Activated CD4-positive, alpha-beta T cell treated with anti-CD3 and anti-CD28 coated beads for 36 hours (primary cell): ENCODE results near the gene HOXA4. TPM values are rescaled to one million over a fixed set of nuclear protein-coding genes. Genes with fewer than 3 reads are reported as not detected.
A peak's percentile ranks its signal among the peaks of the same experiment; 100 is the strongest.

Experiments
- ATAC-seq: fragments of 200-7000 bp; cut with Tn5 transposase; one replicate; pipeline ENCODE4 v1.10.0; 2021; ENCODE audit warnings: mild to moderate bottlenecking, moderate library complexity
- CTCF ChIA-PET: fragments of 350-600 bp; sonication (Branson Sonifier 250); formaldehyde crosslinking; loops from one replicate; lab custom pipeline; 2021; ENCODE audit warnings: antibody characterized with exemption; lab: Charles Lee
- POLR2A ChIA-PET: fragments of 350-600 bp; sonication (Branson Sonifier 250); formaldehyde crosslinking; loops from one replicate; lab custom pipeline; 2021; ENCODE audit warnings: antibody characterized with exemption, inconsistent platforms; lab: Charles Lee
- DNase-seq: peaks from one replicate; pipeline ENCODE4 v3.0.0-alpha.2; 2020
- H3K27ac Mint-ChIP-seq: one replicate; pipeline ENCODE4 v1.8.0; 2021; ENCODE audit warnings: mixed read lengths
- H3K27me3 Mint-ChIP-seq: one replicate; pipeline ENCODE4 v1.8.0; 2021; ENCODE audit warnings: mixed read lengths
- H3K36me3 Mint-ChIP-seq: one replicate; pipeline ENCODE4 v1.8.0; 2021; ENCODE audit warnings: low read depth, mixed read lengths
- H3K4me1 Mint-ChIP-seq: one replicate; pipeline ENCODE4 v1.8.0; 2021; ENCODE audit warnings: mixed read lengths
- H3K4me3 Mint-ChIP-seq: one replicate; pipeline ENCODE4 v1.8.0; 2021; ENCODE audit warnings: mild to moderate bottlenecking, moderate library complexity, mixed read lengths
- H3K9me3 Mint-ChIP-seq: one replicate; pipeline ENCODE4 v1.8.0; 2021; ENCODE audit warnings: low read depth, mixed read lengths
- intact Hi-C, 2 experiments: fragments of 100-400 bp; cut with DNase I in 1 of 2; cut with micrococcal nuclease in 1 of 2; formaldehyde crosslinking; loops; one replicate each; pipeline versions ENCODE4 v1.14.2 to v1.15.1; 2022 to 2024; cut with DNase I, micrococcal nuclease
- total RNA-seq, 2 experiments: library from RNA; stranded (reverse); gene quantifications; one replicate each; pipeline ENCODE4 v1.2.3, GENCODE V29; 2021

HOXA4 gene
- total RNA-seq, 2 experiments from 2014 or later: 0.25 TPM; not detected in 1

DNA sequence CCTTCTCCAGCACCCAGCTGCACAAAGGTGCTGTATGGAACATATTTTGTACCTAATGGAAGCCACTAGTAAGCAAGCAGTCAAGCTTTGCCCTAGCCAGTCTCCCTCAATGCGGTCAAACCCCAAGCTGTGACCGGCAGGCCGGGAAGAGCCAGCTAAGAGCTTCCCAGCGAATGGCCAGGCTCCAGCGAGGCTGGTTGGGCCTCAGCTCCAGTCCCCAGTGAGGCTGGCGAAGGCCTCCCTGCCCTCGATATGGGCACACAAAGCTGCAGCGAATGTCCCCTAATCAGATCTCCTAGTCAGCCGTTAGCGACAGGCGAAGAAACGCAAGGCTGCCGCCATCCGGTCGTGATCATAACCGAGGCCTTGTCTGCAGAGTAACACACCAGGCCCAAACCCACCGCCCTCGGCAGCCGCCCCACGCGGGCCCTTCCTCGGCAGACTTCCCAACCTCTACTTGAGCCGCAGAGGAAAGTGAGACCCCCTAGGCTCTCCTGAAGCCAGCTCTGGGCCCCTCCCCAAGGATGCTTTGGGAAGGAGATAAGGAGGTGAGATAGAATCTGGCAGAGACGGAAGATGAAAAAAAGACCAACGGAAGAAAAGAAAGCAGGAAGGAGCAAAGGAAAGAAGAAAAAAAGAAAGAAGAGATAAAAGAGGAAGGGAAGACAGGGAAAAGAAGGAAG lies 37.8 kb upstream of the HOXA4 start:
- H3K9me3 Mint-ChIP-seq: no peaks in the 10 kb centered on the region
- no peak overlapping the region for H3K27ac Mint-ChIP-seq
- ChIA-PET CTCF (interaction anchor here (1.6 to 1.8 kb wide), 2 partner anchors 9 to 11 kb away, joined by 6 to 12 read pairs; no protein-coding TSS in a partner anchor), POLR2A (no interaction called here)
- peak; percentile 45 for ATAC-seq
- DNase-seq: peak; percentile 71
- intact Hi-C loops: loop anchor here (1.0 to 5.0 kb wide), 6 partner anchors 14 to 1311 kb away; partner anchors contain the start of genes HOXA11 (in 1 of the 2) and HOXA13 (in 1 of the 2)
- H3K4me1 Mint-ChIP-seq: peaks cover 32% of the 10 kb centered on the region
- H3K27me3 Mint-ChIP-seq: peaks cover 73% of the 10 kb centered on the region
- H3K4me3 Mint-ChIP-seq: no peak overlapping the region
- no peaks in the 10 kb centered on the region for H3K36me3 Mint-ChIP-seq

GRCh38 chr7:27167916-27168264 lies 37.3 kb upstream of the HOXA4 start:
- POLR2A ChIA-PET: no interaction called here
- DNase-seq: peak; percentile 4
- Mint-ChIP-seq H3K4me3 (no peak overlapping the region), H3K36me3 (no peaks in the 10 kb centered on the region), H3K4me1 (peaks cover 32% of the 10 kb centered on the region), H3K9me3 (no peaks in the 10 kb centered on the region), H3K27me3 (peaks cover 75% of the 10 kb centered on the region), H3K27ac (no peak overlapping the region)
- no peak for ATAC-seq
- CTCF ChIA-PET: interaction anchor here (1.0 to 1.8 kb wide), 3 partner anchors 9 to 55 kb away, joined by 3 to 12 read pairs (median 6); no protein-coding TSS in a partner anchor
- intact Hi-C loops: loop anchor here (1.0 to 5.0 kb wide), 7 partner anchors 13 to 1311 kb away; partner anchors contain the start of genes HOXA11 (in 1 of the 2) and HOXA13 (in 1 of the 2)

DNA sequence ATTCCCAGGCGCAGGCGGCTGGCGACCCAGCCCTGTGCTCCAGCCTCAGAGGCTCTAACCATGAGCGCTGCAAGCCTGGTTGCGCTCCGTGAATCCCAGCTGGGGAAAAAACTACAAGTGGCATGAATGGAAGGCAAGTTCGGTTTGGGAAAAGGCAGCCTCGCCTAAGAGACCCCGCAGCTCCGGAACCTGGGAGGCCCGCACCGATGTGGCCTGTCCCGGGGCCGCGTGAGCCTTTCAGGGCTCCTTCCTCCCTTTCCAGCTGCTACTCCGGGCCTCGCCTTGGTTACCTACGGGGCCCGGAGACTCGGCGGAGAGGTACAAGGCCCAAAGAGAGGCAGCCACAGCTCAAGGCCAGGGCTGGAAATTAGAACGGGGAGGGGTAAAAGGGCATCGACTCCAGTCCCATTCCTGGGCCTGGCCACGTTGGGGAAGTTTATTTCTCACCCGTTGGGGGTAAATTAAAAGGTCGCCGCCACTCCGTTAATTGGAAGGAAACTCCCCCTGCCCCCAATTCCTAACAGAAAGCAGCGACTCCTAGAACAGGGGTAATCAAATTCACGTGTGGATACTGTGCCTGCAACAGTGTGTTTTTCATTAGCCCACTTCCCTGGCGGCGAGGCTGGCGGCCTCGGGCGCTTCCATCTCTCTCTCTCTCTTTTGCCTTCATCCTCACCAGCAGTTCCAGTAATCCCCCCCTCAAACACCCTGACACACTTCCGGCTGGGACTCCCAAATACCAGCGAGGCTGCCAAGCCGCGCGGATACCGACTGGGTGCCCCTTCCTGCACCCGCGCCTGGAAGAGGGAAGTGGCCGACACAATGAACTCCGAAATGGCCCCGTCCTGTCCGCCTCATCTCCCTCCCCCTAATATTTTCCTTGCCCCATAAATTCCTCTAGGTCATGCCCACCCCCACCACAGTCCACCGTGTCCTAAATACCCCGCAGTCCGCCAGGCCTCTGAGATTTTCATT lies 36.3 kb upstream of the HOXA4 start:
- DNase-seq (peak; percentile 19), ATAC-seq (no peak)
- Mint-ChIP-seq H3K36me3 (no peaks in the 10 kb centered on the region), H3K27ac (no peak overlapping the region), H3K9me3 (no peaks in the 10 kb centered on the region), H3K4me3 (no peak overlapping the region), H3K4me1 (peaks cover 26% of the 10 kb centered on the region), H3K27me3 (peaks cover 78% of the 10 kb centered on the region)
- ChIA-PET POLR2A (no interaction called here), CTCF (interaction anchor here (0.8 to 1.7 kb wide), 6 partner anchors 12 to 480 kb away, joined by 3 to 10 read pairs (median 4); no protein-coding TSS in a partner anchor)
- intact Hi-C loops: loop anchor here (1.0 to 5.0 kb wide), 4 partner anchors 17 to 1310 kb away; partner anchors contain the start of gene HOXA13 (in 1 of the 2)

- no peak overlapping the region for H3K27ac Mint-ChIP-seq
- POLR2A ChIA-PET: no interaction called here
- no peak overlapping the region for H3K4me3 Mint-ChIP-seq
These were observed 35.5 kb upstream of the HOXA4 start for GRCh38 chr7:27165996-27166530.

DNA sequence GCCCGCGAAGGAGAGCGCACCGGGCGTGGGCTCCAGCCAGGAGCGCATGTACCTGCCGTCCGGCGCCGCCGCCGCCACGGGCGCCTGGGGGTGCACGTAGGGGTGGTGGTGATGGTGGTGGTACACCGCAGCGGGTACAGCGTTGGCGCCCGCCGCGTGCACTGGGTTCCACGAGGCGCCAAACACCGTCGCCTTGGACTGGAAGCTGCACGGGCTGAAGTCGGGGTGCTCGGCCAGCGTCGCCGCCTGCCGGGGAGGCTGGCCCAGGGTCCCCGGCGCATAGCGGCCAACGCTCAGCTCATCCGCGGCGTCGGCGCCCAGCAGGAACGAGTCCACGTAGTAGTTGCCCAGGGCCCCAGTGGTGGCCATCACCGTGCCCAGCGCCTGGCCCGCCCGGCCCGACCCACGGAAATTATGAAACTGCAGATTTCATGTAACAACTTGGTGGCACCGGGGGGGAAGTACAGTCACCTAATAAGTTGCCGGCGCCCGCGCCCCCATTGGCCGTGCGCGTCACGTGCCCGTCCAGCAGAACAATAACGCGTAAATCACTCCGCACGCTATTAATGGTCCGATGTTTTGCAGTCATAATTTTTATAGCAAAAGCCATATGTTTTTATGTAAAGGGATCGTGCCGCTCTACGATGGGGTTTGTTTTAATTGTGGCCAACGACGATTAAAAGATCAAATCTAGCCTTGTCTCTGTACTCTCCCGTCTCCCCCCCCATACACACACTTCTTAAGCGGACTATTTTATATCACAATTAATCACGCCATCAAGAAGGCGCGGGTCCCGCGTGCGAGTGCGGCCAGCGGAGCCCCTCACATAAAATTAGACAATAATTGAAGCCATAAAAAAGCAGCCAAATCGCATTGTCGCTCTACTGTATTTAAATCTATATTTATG lies 34.8 kb upstream of the HOXA4 start, which contains the start of gene HOXA9:
Gene HOXA9, minus strand, starts transcription at position 449 of the 907 bp plus-strand sequence. Its CDS starts 80 bp downstream, at position 369.
- Mint-ChIP-seq H3K9me3 (no peaks in the 10 kb centered on the region), H3K36me3 (no peaks in the 10 kb centered on the region), H3K4me3 (peak within 1 kb of the TSS; percentile 52), H3K27ac (no peak within 1 kb of the TSS), H3K4me1 (peaks cover 26% of the 10 kb centered on the region), H3K27me3 (peaks cover 70% of the 10 kb centered on the region)
- POLR2A ChIA-PET: no interaction called here
- ATAC-seq: no peak
- DNase-seq: peak; percentile 38
- CTCF ChIA-PET: interaction anchor here (0.6 to 1.7 kb wide), 5 partner anchors 16 to 1013 kb away, joined by 3 to 10 read pairs (median 3); partner anchors contain the start of genes EVX1 and NFE2L3
- intact Hi-C loops: loop anchor here (1.0 to 5.0 kb wide), 4 partner anchors 9 to 1308 kb away; partner anchors contain the start of genes HOXA13 (in 1 of the 2) and HOXA7 (in 1 of the 2)

More at GRCh38 chr7:27165996-27166530, 35.5 kb upstream of the HOXA4 start:
- no peaks in the 10 kb centered on the region for H3K9me3 Mint-ChIP-seq
- no peaks in the 10 kb centered on the region for H3K36me3 Mint-ChIP-seq
- peaks cover 74% of the 10 kb centered on the region for H3K27me3 Mint-ChIP-seq
- DNase-seq (peak; percentile 17), ATAC-seq (no peak)
- CTCF ChIA-PET: interaction anchor here (0.6 to 1.7 kb wide), 6 partner anchors 13 to 479 kb away, joined by 3 to 10 read pairs (median 4); partner anchors contain the start of gene EVX1
- peaks cover 25% of the 10 kb centered on the region for H3K4me1 Mint-ChIP-seq
- intact Hi-C loops: loop anchor here (1.0 to 5.0 kb wide), 6 partner anchors 10 to 1309 kb away; partner anchors contain the start of genes HOXA13 (in 1 of the 2) and HOXA7 (in 1 of the 2)

- H3K4me3 Mint-ChIP-seq: peak overlapping the region; percentile 33
- H3K36me3 Mint-ChIP-seq: no peaks in the 10 kb centered on the region
- POLR2A ChIA-PET: interaction anchor here (0.7 kb wide), 1 partner anchor 32 kb away, joined by 3 read pairs; no protein-coding TSS in a partner anchor
- H3K4me1 Mint-ChIP-seq: peaks cover 28% of the 10 kb centered on the region
- no peak overlapping the region for H3K27ac Mint-ChIP-seq
- CTCF ChIA-PET: interaction anchor here (0.6 to 1.2 kb wide), 4 partner anchors 15 to 1124 kb away, joined by 3 to 5 read pairs (median 4); no protein-coding TSS in a partner anchor
- intact Hi-C loops: loop anchor here (1.0 to 5.0 kb wide), 4 partner anchors 8 to 1307 kb away; partner anchors contain the start of genes HOXA13 (in 1 of the 2) and HOXA7 (in 1 of the 2)
- H3K27me3 Mint-ChIP-seq: peaks cover 73% of the 10 kb centered on the region
- ATAC-seq: no peak
- peak; percentile 32 for DNase-seq
- no peaks in the 10 kb centered on the region for H3K9me3 Mint-ChIP-seq
These were observed 34.0 kb upstream of the HOXA4 start for GRCh38 chr7:27164367-27165088.

- Mint-ChIP-seq H3K4me1 (peaks cover 28% of the 10 kb centered on the region), H3K9me3 (no peaks in the 10 kb centered on the region), H3K4me3 (peak overlapping the region; percentile 15), H3K27ac (no peak overlapping the region), H3K27me3 (peaks cover 75% of the 10 kb centered on the region), H3K36me3 (no peaks in the 10 kb centered on the region)
- no peak for DNase-seq
- ATAC-seq: no peak
- CTCF ChIA-PET: interaction anchor here (0.6 to 2.0 kb wide), 6 partner anchors 14 to 1310 kb away, joined by 3 to 16 read pairs (median 4); no protein-coding TSS in a partner anchor
- POLR2A ChIA-PET: interaction anchor here (0.7 kb wide), 1 partner anchor 32 kb away, joined by 3 read pairs; no protein-coding TSS in a partner anchor
- intact Hi-C loops: loop anchor here in 1 of 2 experiments (2.0 kb wide), 1 partner anchor 1303 kb away; no protein-coding TSS in a partner anchor
These were observed 33.4 kb upstream of the HOXA4 start for GRCh38 chr7:27164045-27164366.

DNA sequence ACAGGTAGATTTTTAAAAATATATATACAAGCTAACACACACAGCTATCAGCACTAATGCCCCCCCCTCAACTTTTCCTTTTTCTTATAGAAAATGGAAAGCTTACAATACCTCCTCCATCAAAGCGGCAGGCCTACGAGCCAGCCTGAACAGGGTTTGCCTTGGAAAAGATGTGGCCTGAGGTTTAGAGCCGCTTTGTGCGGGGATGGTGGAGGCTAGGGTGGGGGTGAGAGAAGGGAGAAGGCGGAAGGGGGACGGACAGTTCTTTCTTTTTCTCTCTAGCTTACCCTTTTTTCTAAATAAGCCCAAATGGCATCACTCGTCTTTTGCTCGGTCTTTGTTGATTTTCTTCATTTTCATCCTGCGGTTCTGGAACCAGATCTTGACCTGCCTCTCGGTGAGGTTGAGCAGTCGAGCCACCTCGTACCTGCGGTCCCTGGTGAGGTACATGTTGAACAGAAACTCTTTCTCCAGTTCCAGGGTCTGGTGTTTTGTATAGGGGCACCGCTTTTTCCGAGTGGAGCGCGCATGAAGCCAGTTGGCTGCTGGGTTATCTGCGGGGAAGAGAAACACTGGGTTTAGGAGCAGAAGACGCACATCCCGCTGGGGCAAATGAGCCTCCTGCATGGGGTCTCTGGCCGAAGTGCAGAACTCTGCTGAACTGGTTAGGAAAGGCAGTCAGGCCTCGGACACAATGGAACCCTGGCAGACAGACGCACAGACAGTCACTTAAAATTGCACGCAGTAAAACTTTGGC lies 32.9 kb upstream of the HOXA4 start:
- intact Hi-C loops: loop anchor here in 1 of 2 experiments (2.0 kb wide), 1 partner anchor 1303 kb away; no protein-coding TSS in a partner anchor
- peaks cover 74% of the 10 kb centered on the region for H3K27me3 Mint-ChIP-seq
- CTCF ChIA-PET: interaction anchor here (0.7 to 3.2 kb wide), 11 partner anchors 11 to 1309 kb away, joined by 3 to 25 read pairs (median 4); partner anchors contain the start of gene HOXA3
- no peak for ATAC-seq
- DNase-seq: peak; percentile 3
- H3K27ac Mint-ChIP-seq: no peak overlapping the region
- no peaks in the 10 kb centered on the region for H3K36me3 Mint-ChIP-seq
- no peaks in the 10 kb centered on the region for H3K9me3 Mint-ChIP-seq
- peaks cover 26% of the 10 kb centered on the region for H3K4me1 Mint-ChIP-seq
- POLR2A ChIA-PET: interaction anchor here (0.6 kb wide), 1 partner anchor 14 kb away, joined by 8 read pairs; no protein-coding TSS in a partner anchor
- H3K4me3 Mint-ChIP-seq: no peak overlapping the region
